Measurements from ENCODE around the gene SMAD7. TPM values are rescaled to one million over a fixed set of nuclear protein-coding genes. Genes with fewer than 3 reads are reported as not detected.

The SMAD7 gene
- total RNA-seq, 1 experiment from 2014 or later: 12.0 TPM

DNA sequence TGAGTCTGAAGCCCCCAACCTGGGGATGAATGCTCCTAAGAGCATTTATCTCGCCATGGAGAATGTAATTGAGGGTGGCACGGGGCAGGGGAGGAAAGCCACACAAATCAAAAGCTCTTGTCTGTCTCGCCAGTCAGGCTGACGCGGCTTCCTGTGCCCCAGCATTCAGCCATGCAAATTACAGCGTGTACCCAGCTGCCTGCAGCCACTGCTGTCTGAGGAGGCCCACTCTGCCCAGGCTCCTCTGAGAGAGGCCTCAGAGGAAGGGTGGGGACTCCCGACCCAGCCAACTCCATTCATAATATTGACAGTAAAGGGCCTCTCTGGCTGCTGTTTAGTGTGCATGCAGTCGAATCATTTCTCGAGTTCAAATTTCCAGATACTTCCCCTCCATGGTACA, 22.0 kb downstream of the SMAD7 start:
- H3K27me3 ChIP-seq (replicated peaks; ENCODE audit: insufficient read depth, low read depth, low read length, poor library complexity): no peaks in the 10 kb centered on the region
- CTCF ChIA-PET: no interaction called here
- peak overlapping the region; percentile 88 for H3K27ac ChIP-seq (ENCODE audit: low read depth, low read length, poor library complexity, severe bottlenecking)
- H3K4me1 ChIP-seq (ENCODE audit: insufficient read depth, low read length, poor library complexity, severe bottlenecking): peaks cover 93% of the 10 kb centered on the region
- intact Hi-C loops (cut with micrococcal nuclease; ENCODE audit: unreplicated experiment): no loop called here
- no peaks in the 10 kb centered on the region for H3K36me3 ChIP-seq (ENCODE audit: insufficient read depth, low read length, poor library complexity, severe bottlenecking)
- no peak overlapping the region for H3K4me3 ChIP-seq (ENCODE audit: low read depth, low read length, poor library complexity, severe bottlenecking)
- TF ChIP-seq EZH2 (IDR thresholded peaks at IDR 0.05; ENCODE audit: borderline replicate concordance, low read depth, low read length, poor library complexity, severe bottlenecking): no peak
- TF ChIP-seq, protein P1, sequence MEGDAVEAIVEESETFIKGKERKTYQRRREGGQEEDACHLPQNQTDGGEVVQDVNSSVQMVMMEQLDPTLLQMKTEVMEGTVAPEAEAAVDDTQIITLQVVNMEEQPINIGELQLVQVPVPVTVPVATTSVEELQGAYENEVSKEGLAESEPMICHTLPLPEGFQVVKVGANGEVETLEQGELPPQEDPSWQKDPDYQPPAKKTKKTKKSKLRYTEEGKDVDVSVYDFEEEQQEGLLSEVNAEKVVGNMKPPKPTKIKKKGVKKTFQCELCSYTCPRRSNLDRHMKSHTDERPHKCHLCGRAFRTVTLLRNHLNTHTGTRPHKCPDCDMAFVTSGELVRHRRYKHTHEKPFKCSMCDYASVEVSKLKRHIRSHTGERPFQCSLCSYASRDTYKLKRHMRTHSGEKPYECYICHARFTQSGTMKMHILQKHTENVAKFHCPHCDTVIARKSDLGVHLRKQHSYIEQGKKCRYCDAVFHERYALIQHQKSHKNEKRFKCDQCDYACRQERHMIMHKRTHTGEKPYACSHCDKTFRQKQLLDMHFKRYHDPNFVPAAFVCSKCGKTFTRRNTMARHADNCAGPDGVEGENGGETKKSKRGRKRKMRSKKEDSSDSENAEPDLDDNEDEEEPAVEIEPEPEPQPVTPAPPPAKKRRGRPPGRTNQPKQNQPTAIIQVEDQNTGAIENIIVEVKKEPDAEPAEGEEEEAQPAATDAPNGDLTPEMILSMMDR (conservative IDR thresholded peaks at IDR 0.05; ENCODE audit: low read depth, low read length): no peak
- POLR2A ChIA-PET (ENCODE audit: low non-redundant PET): no interaction called here
- no peaks in the 10 kb centered on the region for H3K9me3 ChIP-seq (ENCODE audit: low read depth, low read length, poor library complexity, severe bottlenecking)
- BruUV-seq (replicated peaks): no TSS peak
- DNase-seq (ENCODE audit: low spot score): peak; percentile 92

DNA sequence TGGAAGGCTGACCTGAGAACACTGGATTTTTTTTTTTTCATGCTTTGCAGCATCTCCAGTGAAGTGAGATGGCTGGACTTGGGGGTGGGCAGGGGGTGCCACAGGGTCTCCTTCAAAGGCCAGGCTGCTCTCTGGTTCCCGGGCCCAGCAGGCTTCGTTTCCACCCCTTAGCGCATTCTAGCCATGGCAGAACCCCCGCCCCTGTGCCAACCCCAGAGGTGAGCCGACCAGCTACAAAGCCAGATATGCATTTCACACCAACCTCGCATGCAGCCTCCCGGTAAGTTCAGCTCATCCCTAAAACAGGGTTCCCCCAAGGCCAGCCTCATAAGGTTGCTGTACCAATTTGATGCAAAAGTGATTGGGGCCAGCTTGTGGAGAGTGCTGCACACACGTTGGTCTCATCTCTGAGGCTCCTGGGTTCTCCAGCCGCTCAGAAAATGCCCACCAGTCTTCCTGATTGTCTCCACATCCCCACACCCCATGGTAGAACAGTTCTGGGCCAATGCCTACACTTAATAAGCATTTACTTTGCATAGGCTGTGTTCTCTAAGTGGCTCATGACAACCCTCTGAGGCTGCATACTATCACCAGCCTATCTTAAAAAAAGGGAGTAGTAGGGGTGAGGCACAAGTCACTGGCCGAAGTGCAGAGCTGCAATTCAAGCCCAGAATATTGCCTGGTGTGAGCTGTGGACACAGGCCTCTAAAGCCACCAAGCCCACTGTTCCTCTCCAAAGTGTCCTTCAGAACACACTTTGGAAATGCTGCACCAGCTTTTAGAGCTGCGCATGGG, 23.3 kb downstream of the SMAD7 start:
- intact Hi-C loops (cut with micrococcal nuclease; ENCODE audit: unreplicated experiment): no loop called here
- Histone ChIP-seq H3K4me3 (ENCODE audit: low read depth, low read length, poor library complexity, severe bottlenecking) (no peak overlapping the region), H3K9me3 (ENCODE audit: low read depth, low read length, poor library complexity, severe bottlenecking) (no peaks in the 10 kb centered on the region), H3K36me3 (ENCODE audit: insufficient read depth, low read length, poor library complexity, severe bottlenecking) (no peaks in the 10 kb centered on the region), H3K4me1 (ENCODE audit: insufficient read depth, low read length, poor library complexity, severe bottlenecking) (peaks cover 93% of the 10 kb centered on the region), H3K27me3 (replicated peaks; ENCODE audit: insufficient read depth, low read depth, low read length, poor library complexity) (no peaks in the 10 kb centered on the region), H3K27ac (ENCODE audit: low read depth, low read length, poor library complexity, severe bottlenecking) (peak overlapping the region; percentile 88)
- no peak for TF ChIP-seq EZH2 (IDR thresholded peaks at IDR 0.05; ENCODE audit: borderline replicate concordance, low read depth, low read length, poor library complexity, severe bottlenecking)
- TF ChIP-seq, protein P1 (conservative IDR thresholded peaks at IDR 0.05; ENCODE audit: low read depth, low read length): no peak
- CTCF ChIA-PET: no interaction called here
- POLR2A ChIA-PET (ENCODE audit: low non-redundant PET): no interaction called here
- DNase-seq (ENCODE audit: low spot score): no peak
- no TSS peak for BruUV-seq (replicated peaks)

DNA sequence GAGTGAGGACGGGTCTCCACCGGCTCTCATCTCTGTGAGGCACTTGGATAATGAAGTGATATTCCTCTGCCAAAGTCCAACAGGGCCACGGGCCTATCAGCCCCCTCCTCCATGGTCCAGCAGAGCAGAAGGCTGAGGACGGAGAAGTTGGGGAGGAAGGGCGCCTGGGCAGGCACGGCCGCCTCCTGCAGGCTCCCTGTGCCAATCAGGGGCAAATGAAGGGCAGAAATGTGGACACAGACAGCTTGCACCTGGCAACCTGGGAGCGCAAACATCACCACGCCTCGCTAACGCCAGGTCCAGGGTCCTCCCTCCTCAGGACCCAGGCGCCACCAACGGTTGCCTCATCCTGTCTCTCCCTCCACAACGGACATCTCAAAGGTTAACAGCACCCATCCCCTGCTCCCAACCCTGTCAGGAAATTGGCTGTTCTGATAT, 24.3 kb downstream of the SMAD7 start:
- H3K9me3 ChIP-seq (ENCODE audit: low read depth, low read length, poor library complexity, severe bottlenecking): no peaks in the 10 kb centered on the region
- H3K4me3 ChIP-seq (ENCODE audit: low read depth, low read length, poor library complexity, severe bottlenecking): no peak overlapping the region
- H3K36me3 ChIP-seq (ENCODE audit: insufficient read depth, low read length, poor library complexity, severe bottlenecking): peaks cover under 1% of the 10 kb centered on the region
- H3K27ac ChIP-seq (ENCODE audit: low read depth, low read length, poor library complexity, severe bottlenecking): peak overlapping the region; percentile 88
- TF ChIP-seq, protein P1 (conservative IDR thresholded peaks at IDR 0.05; ENCODE audit: low read depth, low read length): no peak
- no peak for TF ChIP-seq EZH2 (IDR thresholded peaks at IDR 0.05; ENCODE audit: borderline replicate concordance, low read depth, low read length, poor library complexity, severe bottlenecking)
- intact Hi-C loops (cut with micrococcal nuclease; ENCODE audit: unreplicated experiment): no loop called here
- DNase-seq (ENCODE audit: low spot score): no peak
- peaks cover 89% of the 10 kb centered on the region for H3K4me1 ChIP-seq (ENCODE audit: insufficient read depth, low read length, poor library complexity, severe bottlenecking)
- POLR2A ChIA-PET (ENCODE audit: low non-redundant PET): interaction anchor here (0.6 kb wide), 1 partner anchor 124 kb away, joined by 3 read pairs; no protein-coding TSS in a partner anchor
- no TSS peak for BruUV-seq (replicated peaks)
- H3K27me3 ChIP-seq (replicated peaks; ENCODE audit: insufficient read depth, low read depth, low read length, poor library complexity): no peaks in the 10 kb centered on the region
- CTCF ChIA-PET: no interaction called here

Data from A673 (cell line).